Liver (tissue), 3 donors: ENCODE data around the gene NKX2-3.

Experiments
- GABPA ChIP-seq, 2 donors: IDR thresholded peaks in 1 of 2; conservative IDR thresholded peaks in 1 of 2; 2 replicates each; pipeline ENCODE4 v1.6.1; 2016; ENCODE audit warnings: antibody characterized with exemption in 2 of 2, mild to moderate bottlenecking in 1 of 2, moderate library complexity in 1 of 2
- TF ChIP-seq, protein P1 (sequence below): fragments of 150-350 bp; IDR thresholded peaks from 2 replicates; pipeline ENCODE4 v1.5.1; 2017; ENCODE audit warnings: improper control_type of control experiment, low read depth, low read length; ENCODE audit not compliant: missing input control
- TF ChIP-seq, protein P2 (sequence below): IDR thresholded peaks from 2 replicates; pipeline ENCODE4 v1.6.1; 2016; ENCODE audit warnings: antibody characterized with exemption
- donor health status: healthy.
- donor health status: healthy.

DNA sequence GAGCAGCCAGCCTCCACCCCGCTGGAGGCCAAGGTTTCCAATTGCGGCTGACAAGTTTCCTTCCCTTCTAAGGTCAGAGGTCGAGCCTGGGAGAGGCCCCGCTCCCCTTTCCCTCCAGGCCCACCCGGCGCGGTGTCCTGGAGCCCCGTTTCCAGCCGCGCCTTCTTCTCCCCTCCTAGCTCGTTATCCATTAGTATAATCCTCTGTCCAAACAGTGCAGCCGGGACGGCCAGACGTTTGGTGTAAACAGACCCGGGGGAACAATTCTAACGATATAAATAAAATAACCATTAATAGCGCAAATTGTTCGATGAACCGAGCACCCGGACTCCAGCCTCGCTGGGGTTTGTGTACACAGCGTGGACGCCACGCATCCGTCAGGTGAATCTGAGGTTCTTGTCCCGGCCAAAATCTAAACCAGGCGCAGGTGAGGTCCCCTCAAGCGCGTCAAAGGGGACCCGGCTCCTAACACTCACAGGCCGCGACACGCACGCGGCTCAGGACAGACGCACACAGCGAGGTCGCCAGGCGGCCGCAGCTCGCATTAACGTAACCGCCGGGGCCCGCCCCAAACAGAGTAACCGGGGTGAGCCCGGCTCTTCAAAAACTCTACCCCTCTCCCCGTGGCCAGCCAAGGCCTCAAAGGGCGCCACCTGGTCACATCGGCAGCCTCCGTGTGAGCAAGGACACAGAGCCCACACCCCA is 10.8 kb upstream of the NKX2-3 start:
- TF ChIP-seq, protein P1, sequence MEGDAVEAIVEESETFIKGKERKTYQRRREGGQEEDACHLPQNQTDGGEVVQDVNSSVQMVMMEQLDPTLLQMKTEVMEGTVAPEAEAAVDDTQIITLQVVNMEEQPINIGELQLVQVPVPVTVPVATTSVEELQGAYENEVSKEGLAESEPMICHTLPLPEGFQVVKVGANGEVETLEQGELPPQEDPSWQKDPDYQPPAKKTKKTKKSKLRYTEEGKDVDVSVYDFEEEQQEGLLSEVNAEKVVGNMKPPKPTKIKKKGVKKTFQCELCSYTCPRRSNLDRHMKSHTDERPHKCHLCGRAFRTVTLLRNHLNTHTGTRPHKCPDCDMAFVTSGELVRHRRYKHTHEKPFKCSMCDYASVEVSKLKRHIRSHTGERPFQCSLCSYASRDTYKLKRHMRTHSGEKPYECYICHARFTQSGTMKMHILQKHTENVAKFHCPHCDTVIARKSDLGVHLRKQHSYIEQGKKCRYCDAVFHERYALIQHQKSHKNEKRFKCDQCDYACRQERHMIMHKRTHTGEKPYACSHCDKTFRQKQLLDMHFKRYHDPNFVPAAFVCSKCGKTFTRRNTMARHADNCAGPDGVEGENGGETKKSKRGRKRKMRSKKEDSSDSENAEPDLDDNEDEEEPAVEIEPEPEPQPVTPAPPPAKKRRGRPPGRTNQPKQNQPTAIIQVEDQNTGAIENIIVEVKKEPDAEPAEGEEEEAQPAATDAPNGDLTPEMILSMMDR, result no peak
- no peak for TF ChIP-seq GABPA (IDR thresholded peaks at IDR 0.05 in 1 of 2, conservative IDR thresholded peaks at IDR 0.05 in 1 of 2)
- TF ChIP-seq, protein P2, sequence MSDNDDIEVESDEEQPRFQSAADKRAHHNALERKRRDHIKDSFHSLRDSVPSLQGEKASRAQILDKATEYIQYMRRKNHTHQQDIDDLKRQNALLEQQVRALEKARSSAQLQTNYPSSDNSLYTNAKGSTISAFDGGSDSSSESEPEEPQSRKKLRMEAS, result no peak
